ENCODE data around the gene ZNF136. TPM values are rescaled to one million over a fixed set of nuclear protein-coding genes. Genes with fewer than 3 reads are reported as not detected.

The ZNF136 gene
- polyA plus RNA-seq, 2 of the 4 experiments (the other 2 are of a cell fraction) = 1.5 to 2.3 TPM

- TF ChIP-seq, protein P1, sequence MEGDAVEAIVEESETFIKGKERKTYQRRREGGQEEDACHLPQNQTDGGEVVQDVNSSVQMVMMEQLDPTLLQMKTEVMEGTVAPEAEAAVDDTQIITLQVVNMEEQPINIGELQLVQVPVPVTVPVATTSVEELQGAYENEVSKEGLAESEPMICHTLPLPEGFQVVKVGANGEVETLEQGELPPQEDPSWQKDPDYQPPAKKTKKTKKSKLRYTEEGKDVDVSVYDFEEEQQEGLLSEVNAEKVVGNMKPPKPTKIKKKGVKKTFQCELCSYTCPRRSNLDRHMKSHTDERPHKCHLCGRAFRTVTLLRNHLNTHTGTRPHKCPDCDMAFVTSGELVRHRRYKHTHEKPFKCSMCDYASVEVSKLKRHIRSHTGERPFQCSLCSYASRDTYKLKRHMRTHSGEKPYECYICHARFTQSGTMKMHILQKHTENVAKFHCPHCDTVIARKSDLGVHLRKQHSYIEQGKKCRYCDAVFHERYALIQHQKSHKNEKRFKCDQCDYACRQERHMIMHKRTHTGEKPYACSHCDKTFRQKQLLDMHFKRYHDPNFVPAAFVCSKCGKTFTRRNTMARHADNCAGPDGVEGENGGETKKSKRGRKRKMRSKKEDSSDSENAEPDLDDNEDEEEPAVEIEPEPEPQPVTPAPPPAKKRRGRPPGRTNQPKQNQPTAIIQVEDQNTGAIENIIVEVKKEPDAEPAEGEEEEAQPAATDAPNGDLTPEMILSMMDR (IDR thresholded peaks at IDR 0.05) = no peak
- no peak for TF ChIP-seq ZFP36 (IDR thresholded peaks at IDR 0.05; ENCODE audit: borderline replicate concordance, partially characterized antibody)
- no peak for TF ChIP-seq ZSCAN20 (CRISPR knock-in tag; IDR thresholded peaks at IDR 0.05)
- TF ChIP-seq FOXS1 (CRISPR knock-in tag; IDR thresholded peaks at IDR 0.05) = no peak
- no peak for TF ChIP-seq NR3C1 (IDR thresholded peaks at IDR 0.05)
- no peak for TF ChIP-seq FOSB (CRISPR knock-in tag; IDR thresholded peaks at IDR 0.05)
- TF ChIP-seq ZNF302 (CRISPR knock-in tag; IDR thresholded peaks at IDR 0.05) = no peak
- TF ChIP-seq, protein P2, sequence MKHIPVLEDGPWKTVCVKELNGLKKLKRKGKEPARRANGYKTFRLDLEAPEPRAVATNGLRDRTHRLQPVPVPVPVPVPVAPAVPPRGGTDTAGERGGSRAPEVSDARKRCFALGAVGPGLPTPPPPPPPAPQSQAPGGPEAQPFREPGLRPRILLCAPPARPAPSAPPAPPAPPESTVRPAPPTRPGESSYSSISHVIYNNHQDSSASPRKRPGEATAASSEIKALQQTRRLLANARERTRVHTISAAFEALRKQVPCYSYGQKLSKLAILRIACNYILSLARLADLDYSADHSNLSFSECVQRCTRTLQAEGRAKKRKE (CRISPR knock-in tag; IDR thresholded peaks at IDR 0.05; ENCODE audit: low read depth) = no peak
- TF ChIP-seq SMC3 (IDR thresholded peaks at IDR 0.05) = no peak
- no peak for TF ChIP-seq FOSL2 (IDR thresholded peaks at IDR 0.05)
- TF ChIP-seq FOSL2 (CRISPR knock-in tag; IDR thresholded peaks at IDR 0.05) = no peak
- TF ChIP-seq POLR2AphosphoS2 (conservative IDR thresholded peaks at IDR 0.05; ENCODE audit: low read length) = no peak
These were observed 60.2 kb downstream of the ZNF136 start for GRCh38 chr19:12222980-12223630.

DNA sequence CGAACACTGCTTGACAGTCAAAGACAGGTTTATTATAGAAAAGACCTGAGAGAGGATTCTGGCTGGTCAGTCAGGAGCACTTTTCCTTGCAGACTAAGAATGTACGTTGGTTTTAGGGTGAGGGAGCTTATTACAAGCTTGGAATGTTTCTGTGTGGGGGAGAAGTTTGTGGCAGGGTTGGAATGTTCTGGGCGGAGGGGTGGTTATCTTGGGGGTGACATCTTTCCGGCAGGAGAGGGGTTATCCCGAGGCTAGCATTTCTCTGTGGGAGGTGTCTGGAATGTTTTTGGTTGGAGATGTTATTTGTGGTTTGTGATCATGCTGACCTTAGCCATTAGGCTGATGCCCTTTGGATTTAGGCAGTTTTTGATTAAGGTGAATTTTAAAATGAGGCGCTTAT is 61.8 kb downstream of the ZNF136 start:
- no peak for ATAC-seq
- WGBS (ENCODE audit: missing lambda C conversion rate) = 29% methylated on average over 6 of the region's 6 CpGs

More at GRCh38 chr19:12222980-12223630, 60.2 kb downstream of the ZNF136 start:
- no peak for ATAC-seq
- Histone ChIP-seq H3K9me3 (peaks cover 11% of the 10 kb centered on the region; the same call in 2 of the 3 replicates), H3K4me2 (no peak overlapping the region), H3K4me1 (no peaks in the 10 kb centered on the region), H3K4me3 (no peak overlapping the region), H3K27ac (no peak overlapping the region)
- FAIRE-seq = no peak
- ChIA-PET POLR2A (no interaction called here), CTCF (no interaction called here)
- 0% methylated on average over 1 of the region's 1 CpG for WGBS (ENCODE audit: missing lambda C conversion rate)
- no peak for DNase-seq (ENCODE audit: low read depth in 1 of 2, low spot score in 1 of 2)

More for the DNA sequence above, 61.8 kb downstream of the ZNF136 start:
- H3K4me3 ChIP-seq = no peak overlapping the region
- TF ChIP-seq ZFP36 (IDR thresholded peaks at IDR 0.05; ENCODE audit: borderline replicate concordance, partially characterized antibody) (no peak), KDM5A (IDR thresholded peaks at IDR 0.05) (no peak), HDAC2 (IDR thresholded peaks at IDR 0.05) (no peak), NFE2L2 (conservative IDR thresholded peaks at IDR 0.05; ENCODE audit: low read length) (no peak), CHD2 (IDR thresholded peaks at IDR 0.05; ENCODE audit: low read length, partially characterized antibody) (no peak), NR3C1 (IDR thresholded peaks at IDR 0.05) (no peak), BCL3 (IDR thresholded peaks at IDR 0.05) (no peak), FOSB (CRISPR knock-in tag; IDR thresholded peaks at IDR 0.05) (no peak), ESRRA (IDR thresholded peaks at IDR 0.05; ENCODE audit: borderline replicate concordance, low read length) (no peak), POLR2AphosphoS2 (conservative IDR thresholded peaks at IDR 0.05; ENCODE audit: low read length) (no peak), RCOR1 (IDR thresholded peaks at IDR 0.05; ENCODE audit: low read depth, low read length) (no peak), EHMT2 (IDR thresholded peaks at IDR 0.05; ENCODE audit: low read depth) (no peak), EHF (CRISPR knock-in tag; IDR thresholded peaks at IDR 0.05) (no peak)
- TF ChIP-seq, protein P1 (IDR thresholded peaks at IDR 0.05) = no peak
- ChIA-PET POLR2A (no interaction called here), CTCF (no interaction called here)
- no peaks in the 10 kb centered on the region for H3K4me1 ChIP-seq
- FAIRE-seq = no peak
- DNase-seq (ENCODE audit: low read depth in 1 of 2, low spot score in 1 of 2) = no peak
- peaks cover 3% of the 10 kb centered on the region; the same call in 1 of the 3 replicates for H3K9me3 ChIP-seq
- H3K4me2 ChIP-seq = no peak overlapping the region
- no peak overlapping the region for H3K27ac ChIP-seq

Measured in A549 (cell line).